WTC11 (cell line): ENCODE measurements around the gene IL2RA. TPM values are rescaled to one million over a fixed set of nuclear protein-coding genes. Genes with fewer than 3 reads are reported as not detected.
A peak's percentile ranks its signal among the peaks of the same experiment; 100 is the strongest.

Experiments used
- ATAC-seq: fragments of 200-7000 bp; cut with Tn5 transposase; 2 replicates; pipeline ENCODE4 v1.10.0; 2021; ENCODE audit warnings: mild to moderate bottlenecking, moderate library complexity
- CTCF ChIA-PET: fragments of 300-600 bp; sonication (Branson Sonifier 250); formaldehyde crosslinking; loops from one replicate; lab custom pipeline; 2021; ENCODE audit warnings: antibody characterized with exemption; lab: Charles Lee
- POLR2A ChIA-PET: fragments of 350-600 bp; sonication (Branson Sonifier 250); formaldehyde crosslinking; loops from one replicate; lab custom pipeline; 2021; ENCODE audit warnings: antibody characterized with exemption; lab: Charles Lee
- DNase-seq: peaks from one replicate; pipeline ENCODE4 v3.0.0; 2021; ENCODE audit warnings: low spot score
- H3K27ac Mint-ChIP-seq: 2 replicates; pipeline ENCODE4 v1.8.0; 2021; ENCODE audit warnings: mixed read lengths
- H3K27me3 Mint-ChIP-seq: 2 replicates; pipeline ENCODE4 v1.8.0; 2021; ENCODE audit warnings: low read depth, mild to moderate bottlenecking, moderate library complexity, mixed read lengths
- H3K36me3 Mint-ChIP-seq: 2 replicates; pipeline ENCODE4 v1.8.0; 2021; ENCODE audit warnings: mixed read lengths
- H3K4me1 Mint-ChIP-seq: 2 replicates; pipeline ENCODE4 v1.8.0; 2022; ENCODE audit warnings: mixed read lengths
- H3K4me3 Mint-ChIP-seq: 2 replicates; pipeline ENCODE4 v1.8.0; 2021; ENCODE audit warnings: mild to moderate bottlenecking, moderate library complexity, mixed read lengths
- H3K9me3 Mint-ChIP-seq: 2 replicates; pipeline ENCODE4 v1.8.0; 2021; ENCODE audit warnings: mixed read lengths
- CBFB ChIP-seq: sonication (generic); formaldehyde crosslinking; IDR thresholded peaks from 2 replicates; pipeline ENCODE4 v1.8.1; 2022; ENCODE audit warnings: mild to moderate bottlenecking, low read depth, missing genetic modification reagents
- E2F1 ChIP-seq: sonication (generic); formaldehyde crosslinking; IDR thresholded peaks from 2 replicates; pipeline ENCODE4 v1.8.0; 2022; ENCODE audit warnings: mild to moderate bottlenecking, missing genetic modification reagents
- E2F4 ChIP-seq: sonication (generic); formaldehyde crosslinking; IDR thresholded peaks from 2 replicates; pipeline ENCODE4 v1.8.1; 2022; ENCODE audit warnings: low read depth, mild to moderate bottlenecking, moderate library complexity, missing genetic modification reagents, borderline replicate concordance
- FOXJ3 ChIP-seq: sonication (generic); formaldehyde crosslinking; IDR thresholded peaks from 2 replicates; pipeline ENCODE4 v1.9.0; 2021; ENCODE audit warnings: missing genetic modification reagents, mild to moderate bottlenecking, borderline replicate concordance
- IRF2 ChIP-seq: sonication (generic); formaldehyde crosslinking; IDR thresholded peaks from 2 replicates; pipeline ENCODE4 v1.8.0; 2022; ENCODE audit warnings: low read depth, missing genetic modification reagents, borderline replicate concordance
- JAZF1 ChIP-seq: fragments of 250-450 bp; sonication (Bioruptor Pico); IDR thresholded peaks from 2 replicates; pipeline ENCODE4 v1.9.0; 2021; ENCODE audit warnings: moderate library complexity, mild to moderate bottlenecking, inconsistent platforms
- NR1H2 ChIP-seq: sonication (generic); formaldehyde crosslinking; IDR thresholded peaks from 2 replicates; pipeline ENCODE4 v1.9.0; 2021; ENCODE audit warnings: mild to moderate bottlenecking, moderate library complexity, missing genetic modification reagents
- NR2C2 ChIP-seq: sonication (generic); formaldehyde crosslinking; IDR thresholded peaks from 2 replicates; pipeline ENCODE4 v1.8.0; 2022; ENCODE audit warnings: mild to moderate bottlenecking, missing genetic modification reagents
- OVOL2 ChIP-seq: fragments of 250-450 bp; sonication (Bioruptor Pico); IDR thresholded peaks from 2 replicates; pipeline ENCODE4 v1.9.0; 2021; ENCODE audit warnings: mild to moderate bottlenecking, borderline replicate concordance
- PREB ChIP-seq: sonication (generic); formaldehyde crosslinking; IDR thresholded peaks from 2 replicates; pipeline ENCODE4 v1.8.1; 2022; ENCODE audit warnings: mild to moderate bottlenecking, missing genetic modification reagents, moderate library complexity, borderline replicate concordance
- SP1 ChIP-seq: sonication (generic); formaldehyde crosslinking; conservative IDR thresholded peaks from 2 replicates; pipeline ENCODE4 v1.8.1; 2022; ENCODE audit warnings: missing genetic modification reagents
- USF2 ChIP-seq: sonication (generic); formaldehyde crosslinking; IDR thresholded peaks from 2 replicates; pipeline ENCODE4 v1.8.1; 2023; ENCODE audit warnings: mild to moderate bottlenecking, missing genetic modification reagents, moderate library complexity
- ZBTB43 ChIP-seq: sonication (generic); formaldehyde crosslinking; IDR thresholded peaks from 2 replicates; pipeline ENCODE4 v1.8.1; 2023; ENCODE audit warnings: mild to moderate bottlenecking, missing genetic modification reagents
- ZNF281 ChIP-seq: sonication (generic); formaldehyde crosslinking; IDR thresholded peaks from 2 replicates; pipeline ENCODE4 v1.8.0; 2023; ENCODE audit warnings: mild to moderate bottlenecking, missing genetic modification reagents
- ZNF532 ChIP-seq: fragments of 250-450 bp; sonication (Bioruptor Pico); IDR thresholded peaks from 2 replicates; pipeline ENCODE4 v1.9.0; 2021; ENCODE audit warnings: mild to moderate bottlenecking, borderline replicate concordance
- total RNA-seq: library from RNA; stranded (reverse); gene quantifications from 3 replicates; pipeline ENCODE4 v1.2.3, GENCODE V29; 2021

IL2RA gene
- total RNA-seq, 1 experiment from 2014 or later = 0.31 TPM

GRCh38 chr10:6098156-6098555, 36.0 kb upstream of the IL2RA start (continued):
- TF ChIP-seq ZBTB43 (CRISPR knock-in tag) = no peak

GRCh38 chr10:6097063-6097462, 34.9 kb upstream of the IL2RA start:
- Mint-ChIP-seq H3K4me1 (peaks cover 80% of the 10 kb centered on the region), H3K27ac (peak overlapping the region; percentile 95), H3K9me3 (no peaks in the 10 kb centered on the region), H3K4me3 (peak overlapping the region; percentile 20), H3K27me3 (no peaks in the 10 kb centered on the region), H3K36me3 (peaks cover 25% of the 10 kb centered on the region)
- POLR2A ChIA-PET = no interaction called here
- CTCF ChIA-PET = interaction anchor here (0.5 to 4.1 kb wide), 4 partner anchors 10 to 103 kb away, joined by 3 to 12 read pairs (median 4); no protein-coding TSS in a partner anchor
- DNase-seq (no peak), ATAC-seq (peak; percentile 84)
- no peak for TF ChIP-seq JAZF1 (CRISPR knock-in tag)
- TF ChIP-seq SP1 (CRISPR knock-in tag) = no peak
- no peak for TF ChIP-seq E2F4 (CRISPR knock-in tag)
- no peak for TF ChIP-seq PREB (CRISPR knock-in tag)
- TF ChIP-seq NR1H2 = no peak
- no peak for TF ChIP-seq OVOL2
- no peak for TF ChIP-seq NR2C2 (CRISPR knock-in tag)
- no peak for TF ChIP-seq ZNF532
- TF ChIP-seq E2F1 (CRISPR knock-in tag) = no peak
- TF ChIP-seq ZNF281 = no peak
- TF ChIP-seq FOXJ3 = no peak
- TF ChIP-seq CBFB (CRISPR knock-in tag) = no peak
- TF ChIP-seq IRF2 = no peak
- TF ChIP-seq USF2 (CRISPR knock-in tag) = no peak
